Activated CD4-positive, alpha-beta T cell treated with anti-CD3 and anti-CD28 coated beads, Interleukin-2, amount 50 U/mL, for 16 hours (primary cell): ENCODE measurements around the gene DMRT3.

Source experiments
- DNase-seq: peaks from one replicate; pipeline ENCODE4 v3.0.0-alpha.2; 2020

DMRT3 gene

GRCh38 chr9:1005043-1005667 lies 28.7 kb downstream of the DMRT3 start:
- peak; percentile 55 for DNase-seq

GRCh38 chr9:1007312-1007711 lies 30.9 kb downstream of the DMRT3 start:
- no peak for DNase-seq

- no peak for DNase-seq
Observed at GRCh38 chr9:1008216-1008615, 31.8 kb downstream of the DMRT3 start.

GRCh38 chr9:1009101-1009707 lies 32.7 kb downstream of the DMRT3 start:
- peak; percentile 84 for DNase-seq

GRCh38 chr9:1013021-1013420 lies 36.6 kb downstream of the DMRT3 start:
- no peak for DNase-seq

- no peak for DNase-seq
Observed at GRCh38 chr9:1014225-1014624, 37.8 kb downstream of the DMRT3 start.

- no peak for DNase-seq
Observed at GRCh38 chr9:1014640-1015039, 38.2 kb downstream of the DMRT3 start.

GRCh38 chr9:1018121-1018520 lies 41.7 kb downstream of the DMRT3 start:
- no peak for DNase-seq

GRCh38 chr9:1024112-1024511 lies 47.7 kb downstream of the DMRT3 start:
- no peak for DNase-seq

GRCh38 chr9:1025131-1025530 lies 48.7 kb downstream of the DMRT3 start:
- no peak for DNase-seq

- DNase-seq: no peak
Observed at GRCh38 chr9:1026219-1026618, 49.8 kb downstream of the DMRT3 start.

- no peak for DNase-seq
Observed at GRCh38 chr9:1028501-1029190, 52.2 kb downstream of the DMRT3 start.

GRCh38 chr9:1031951-1032601 lies 55.6 kb downstream of the DMRT3 start:
- no peak for DNase-seq

GRCh38 chr9:1034271-1034670 lies 57.8 kb downstream of the DMRT3 start:
- DNase-seq: no peak

- no peak for DNase-seq
Observed at GRCh38 chr9:1039589-1039988, 63.1 kb downstream of the DMRT3 start.
